OCI-LY3 (cell line): ENCODE data around the gene ANKRD33B.

ENCODE experiments used
- EZH2phosphoT487 ChIP-seq: fragments of 200-600 bp; shearing (Covaris generic); IDR thresholded peaks from 2 replicates; pipeline ENCODE4 v1.6.1; 2018; ENCODE audit warnings: antibody characterized with exemption, mixed run types, low read depth
- TF ChIP-seq, protein P1 (sequence below): fragments of 200-600, 300-600 bp; sonication (generic); IDR thresholded peaks from 2 replicates; pipeline ENCODE4 v1.5.1; 2014; ENCODE audit warnings: antibody characterized with exemption, low read length, low read depth

DNA sequence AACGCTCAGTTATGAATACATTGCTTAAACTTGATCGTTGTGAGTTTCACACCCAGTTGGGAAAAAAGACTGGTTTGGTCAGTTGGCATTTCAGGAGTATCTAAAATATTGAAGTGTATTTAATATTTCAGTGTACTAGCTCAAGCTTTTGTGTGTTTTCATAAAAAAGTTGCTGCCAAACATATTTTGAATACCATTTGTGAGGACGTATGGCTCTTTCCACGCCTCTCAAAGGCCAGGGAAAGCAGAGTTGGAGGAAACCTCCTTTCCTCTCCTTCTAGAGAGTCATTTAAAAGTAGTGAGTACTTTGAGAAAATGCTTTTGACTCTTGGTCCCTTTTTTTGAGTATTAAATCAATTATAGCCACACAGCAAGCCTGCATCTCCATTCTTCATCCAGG lies 43.2 kb upstream of the ANKRD33B start:
- TF ChIP-seq, protein P1, sequence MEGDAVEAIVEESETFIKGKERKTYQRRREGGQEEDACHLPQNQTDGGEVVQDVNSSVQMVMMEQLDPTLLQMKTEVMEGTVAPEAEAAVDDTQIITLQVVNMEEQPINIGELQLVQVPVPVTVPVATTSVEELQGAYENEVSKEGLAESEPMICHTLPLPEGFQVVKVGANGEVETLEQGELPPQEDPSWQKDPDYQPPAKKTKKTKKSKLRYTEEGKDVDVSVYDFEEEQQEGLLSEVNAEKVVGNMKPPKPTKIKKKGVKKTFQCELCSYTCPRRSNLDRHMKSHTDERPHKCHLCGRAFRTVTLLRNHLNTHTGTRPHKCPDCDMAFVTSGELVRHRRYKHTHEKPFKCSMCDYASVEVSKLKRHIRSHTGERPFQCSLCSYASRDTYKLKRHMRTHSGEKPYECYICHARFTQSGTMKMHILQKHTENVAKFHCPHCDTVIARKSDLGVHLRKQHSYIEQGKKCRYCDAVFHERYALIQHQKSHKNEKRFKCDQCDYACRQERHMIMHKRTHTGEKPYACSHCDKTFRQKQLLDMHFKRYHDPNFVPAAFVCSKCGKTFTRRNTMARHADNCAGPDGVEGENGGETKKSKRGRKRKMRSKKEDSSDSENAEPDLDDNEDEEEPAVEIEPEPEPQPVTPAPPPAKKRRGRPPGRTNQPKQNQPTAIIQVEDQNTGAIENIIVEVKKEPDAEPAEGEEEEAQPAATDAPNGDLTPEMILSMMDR = no peak
- no peak for TF ChIP-seq EZH2phosphoT487
